HL-60 (cell line): ENCODE data around the gene MTX3.
A peak's percentile ranks its signal among the peaks of the same experiment; 100 is the strongest.

Experiments used
- CTCF ChIP-seq: IDR thresholded peaks from one replicate; pipeline ENCODE4 v1.5.1; 2011; ENCODE audit warnings: low read length, control low read depth, inconsistent platforms; ENCODE audit not compliant: insufficient read depth
- POLR2AphosphoS5 ChIP-seq: IDR thresholded peaks from 2 replicates; pipeline ENCODE4 v1.6.1; 2012; ENCODE audit warnings: low read depth
- REST ChIP-seq: IDR thresholded peaks from 2 replicates; pipeline ENCODE4 v1.6.1; 2012; ENCODE audit warnings: low read depth; ENCODE audit not compliant: insufficient replicate concordance
- SPI1 ChIP-seq: IDR thresholded peaks from 2 replicates; pipeline ENCODE4 v1.6.1; 2012; ENCODE audit warnings: low read depth, mild to moderate bottlenecking, borderline replicate concordance

GRCh38 chr5:79961716-79962574 is 29.1 kb downstream of the MTX3 start:
- no peak for TF ChIP-seq CTCF
- TF ChIP-seq SPI1: peak; percentile 70
- TF ChIP-seq POLR2AphosphoS5: no peak
- no peak for TF ChIP-seq REST
